Measurements from ENCODE around the gene MINK1. TPM values are rescaled to one million over a fixed set of nuclear protein-coding genes. Genes with fewer than 3 reads are reported as not detected.

The MINK1 gene
- total RNA-seq, 1 experiment from 2014 or later: 28.7 TPM

GRCh38 chr17:4936436-4936835 is 103.3 kb downstream of the MINK1 start:
- H3K9ac ChIP-seq (ENCODE audit: low read length): no peak overlapping the region
- no peaks in the 10 kb centered on the region for H3K27me3 ChIP-seq (ENCODE audit: low read length)
- peaks cover 12% of the 10 kb centered on the region for H3K4me1 ChIP-seq (ENCODE audit: low read length)
- H3K9me2 ChIP-seq (replicated peaks; ENCODE audit: insufficient read depth, low read length): no peaks in the 10 kb centered on the region
- no peak overlapping the region for H3K4me2 ChIP-seq (ENCODE audit: low read depth, low read length, poor library complexity, severe bottlenecking)
- no peaks in the 10 kb centered on the region for H3K9me3 ChIP-seq (ENCODE audit: low read length)
- H2AFZ ChIP-seq (ENCODE audit: low read length): no peak overlapping the region
- H3K79me2 ChIP-seq (ENCODE audit: low read length): peaks cover 39% of the 10 kb centered on the region
- H3K4me3 ChIP-seq (ENCODE audit: low read length): no peak overlapping the region
- no peak overlapping the region for H3K27ac ChIP-seq (ENCODE audit: low read length)
- H4K20me1 ChIP-seq (ENCODE audit: insufficient read depth, low read depth, low read length): no peaks in the 10 kb centered on the region; the same call in 1 of the 2 replicates
- no peak for DNase-seq
- H3K36me3 ChIP-seq (ENCODE audit: insufficient read depth, low read length): peaks cover 10% of the 10 kb centered on the region

DNA sequence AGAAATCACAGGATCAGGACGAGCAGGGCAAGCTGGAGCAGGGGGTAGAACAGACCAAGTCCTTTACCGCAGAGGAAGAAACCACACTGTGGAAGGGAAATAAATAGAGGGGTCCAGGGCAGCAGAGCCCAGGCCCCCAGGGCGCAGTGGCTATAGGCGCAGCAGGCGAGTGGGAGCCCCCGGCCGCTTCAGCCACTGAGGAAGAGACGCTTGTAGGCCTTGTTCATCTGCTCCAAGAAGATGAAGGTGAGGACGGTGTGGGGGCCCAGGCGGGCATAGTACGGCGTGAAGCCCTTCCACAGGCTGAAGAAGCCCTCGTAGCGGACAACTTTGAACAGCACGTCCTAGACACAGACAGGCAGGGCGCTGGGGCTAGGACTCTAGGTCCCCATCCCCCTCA is 104.4 kb downstream of the MINK1 start:
- Histone ChIP-seq H3K4me1 (ENCODE audit: low read length) (peaks cover 23% of the 10 kb centered on the region), H3K79me2 (ENCODE audit: low read length) (peaks cover 50% of the 10 kb centered on the region)

GRCh38 chr17:4938069-4938491 is 104.9 kb downstream of the MINK1 start:
- H3K4me3 ChIP-seq (ENCODE audit: low read length): peak overlapping the region; percentile 96; the same call in 1 of the 2 replicates

More for the DNA sequence above, 104.4 kb downstream of the MINK1 start:
- no peak overlapping the region for H3K4me3 ChIP-seq (ENCODE audit: low read length)
- no peaks in the 10 kb centered on the region for H3K9me2 ChIP-seq (replicated peaks; ENCODE audit: insufficient read depth, low read length)
- H3K4me2 ChIP-seq (ENCODE audit: low read depth, low read length, poor library complexity, severe bottlenecking): no peak overlapping the region
- H4K20me1 ChIP-seq (ENCODE audit: insufficient read depth, low read depth, low read length): no peaks in the 10 kb centered on the region; the same call in 1 of the 2 replicates
- no peaks in the 10 kb centered on the region for H3K9me3 ChIP-seq (ENCODE audit: low read length)
- no peak overlapping the region for H2AFZ ChIP-seq (ENCODE audit: low read length)
- no peak for DNase-seq
- peaks cover 13% of the 10 kb centered on the region for H3K36me3 ChIP-seq (ENCODE audit: insufficient read depth, low read length)
- no peak overlapping the region for H3K9ac ChIP-seq (ENCODE audit: low read length)
- H3K27me3 ChIP-seq (ENCODE audit: low read length): no peaks in the 10 kb centered on the region
- no peak overlapping the region for H3K27ac ChIP-seq (ENCODE audit: low read length)

GRCh38 chr17:4938688-4939545 is 105.8 kb downstream of the MINK1 start:
- Histone ChIP-seq H2AFZ (ENCODE audit: low read length) (peak overlapping the region; percentile 44; the same call in 1 of the 2 replicates), H3K9me2 (replicated peaks; ENCODE audit: insufficient read depth, low read length) (no peaks in the 10 kb centered on the region), H3K36me3 (ENCODE audit: insufficient read depth, low read length) (peaks cover 24% of the 10 kb centered on the region), H3K27me3 (ENCODE audit: low read length) (no peaks in the 10 kb centered on the region), H4K20me1 (ENCODE audit: insufficient read depth, low read depth, low read length) (no peaks in the 10 kb centered on the region; the same call in 1 of the 2 replicates), H3K27ac (ENCODE audit: low read length) (peak overlapping the region; percentile 82), H3K9ac (ENCODE audit: low read length) (peak overlapping the region; percentile 95), H3K4me3 (ENCODE audit: low read length) (peak overlapping the region; percentile 96), H3K4me2 (ENCODE audit: low read depth, low read length, poor library complexity, severe bottlenecking) (peak overlapping the region; percentile 92), H3K9me3 (ENCODE audit: low read length) (no peaks in the 10 kb centered on the region), H3K4me1 (ENCODE audit: low read length) (peaks cover 36% of the 10 kb centered on the region), H3K79me2 (ENCODE audit: low read length) (peaks cover 56% of the 10 kb centered on the region)
- DNase-seq: peak; percentile 68

More at GRCh38 chr17:4938069-4938491, 104.9 kb downstream of the MINK1 start:
- peaks cover 19% of the 10 kb centered on the region for H3K36me3 ChIP-seq (ENCODE audit: insufficient read depth, low read length)
- H3K4me2 ChIP-seq (ENCODE audit: low read depth, low read length, poor library complexity, severe bottlenecking): peak overlapping the region; percentile 92
- no peak overlapping the region for H3K27ac ChIP-seq (ENCODE audit: low read length)
- H3K9me3 ChIP-seq (ENCODE audit: low read length): no peaks in the 10 kb centered on the region
- no peaks in the 10 kb centered on the region; the same call in 1 of the 2 replicates for H4K20me1 ChIP-seq (ENCODE audit: insufficient read depth, low read depth, low read length)
- H2AFZ ChIP-seq (ENCODE audit: low read length): no peak overlapping the region
- H3K79me2 ChIP-seq (ENCODE audit: low read length): peaks cover 55% of the 10 kb centered on the region
- DNase-seq: no peak
- H3K9ac ChIP-seq (ENCODE audit: low read length): peak overlapping the region; percentile 95
- H3K9me2 ChIP-seq (replicated peaks; ENCODE audit: insufficient read depth, low read length): no peaks in the 10 kb centered on the region
- no peaks in the 10 kb centered on the region for H3K27me3 ChIP-seq (ENCODE audit: low read length)
- H3K4me1 ChIP-seq (ENCODE audit: low read length): peaks cover 28% of the 10 kb centered on the region

- H3K4me2 ChIP-seq (ENCODE audit: low read depth, low read length, poor library complexity, severe bottlenecking): peak overlapping the region; percentile 92
- H3K4me3 ChIP-seq (ENCODE audit: low read length): peak overlapping the region; percentile 96
- peak overlapping the region; percentile 82 for H3K27ac ChIP-seq (ENCODE audit: low read length)
- H3K79me2 ChIP-seq (ENCODE audit: low read length): peaks cover 56% of the 10 kb centered on the region
- H3K36me3 ChIP-seq (ENCODE audit: insufficient read depth, low read length): peaks cover 24% of the 10 kb centered on the region
- H3K9ac ChIP-seq (ENCODE audit: low read length): peak overlapping the region; percentile 95
- H2AFZ ChIP-seq (ENCODE audit: low read length): peak overlapping the region; percentile 44; the same call in 1 of the 2 replicates
- H3K9me3 ChIP-seq (ENCODE audit: low read length): no peaks in the 10 kb centered on the region
- no peak for DNase-seq
- peaks cover 2% of the 10 kb centered on the region; the same call in 1 of the 2 replicates for H4K20me1 ChIP-seq (ENCODE audit: insufficient read depth, low read depth, low read length)
- no peaks in the 10 kb centered on the region for H3K9me2 ChIP-seq (replicated peaks; ENCODE audit: insufficient read depth, low read length)
- no peaks in the 10 kb centered on the region for H3K27me3 ChIP-seq (ENCODE audit: low read length)
- peaks cover 42% of the 10 kb centered on the region for H3K4me1 ChIP-seq (ENCODE audit: low read length)
These were observed 106.3 kb downstream of the MINK1 start for GRCh38 chr17:4939546-4939795.

GRCh38 chr17:4939796-4940554 is 106.8 kb downstream of the MINK1 start, which contains the start of the genes RNF167 and SLC25A11:
RNF167 (plus strand) TSS chr17:4940268; CDS start chr17:4940910, 642 bp downstream.
SLC25A11 (minus strand) TSS chr17:4940046; CDS start chr17:4939910, 136 bp downstream.
- Histone ChIP-seq H3K4me1 (ENCODE audit: low read length) (peaks cover 47% of the 10 kb centered on the region), H3K4me3 (ENCODE audit: low read length) (peak within 1 kb of the TSS; percentile 96), H3K9me3 (ENCODE audit: low read length) (no peaks in the 10 kb centered on the region), H3K27me3 (ENCODE audit: low read length) (no peaks in the 10 kb centered on the region), H2AFZ (ENCODE audit: low read length) (peak within 1 kb of the TSS; percentile 44; the same call in 1 of the 2 replicates), H3K27ac (ENCODE audit: low read length) (peak within 1 kb of the TSS; percentile 91), H3K4me2 (ENCODE audit: low read depth, low read length, poor library complexity, severe bottlenecking) (peak within 1 kb of the TSS; percentile 94), H3K79me2 (ENCODE audit: low read length) (peaks cover 56% of the 10 kb centered on the region), H3K9me2 (replicated peaks; ENCODE audit: insufficient read depth, low read length) (no peaks in the 10 kb centered on the region), H3K9ac (ENCODE audit: low read length) (peak within 1 kb of the TSS; percentile 95), H4K20me1 (ENCODE audit: insufficient read depth, low read depth, low read length) (peaks cover 5% of the 10 kb centered on the region; the same call in 1 of the 2 replicates), H3K36me3 (ENCODE audit: insufficient read depth, low read length) (peaks cover 24% of the 10 kb centered on the region)
- peak; percentile 100 for DNase-seq

GRCh38 chr17:4940555-4941318 is 107.6 kb downstream of the MINK1 start:
- Histone ChIP-seq H3K4me1 (ENCODE audit: low read length) (peaks cover 54% of the 10 kb centered on the region), H3K9ac (ENCODE audit: low read length) (peak overlapping the region; percentile 95), H3K9me3 (ENCODE audit: low read length) (no peaks in the 10 kb centered on the region), H3K9me2 (replicated peaks; ENCODE audit: insufficient read depth, low read length) (no peaks in the 10 kb centered on the region), H2AFZ (ENCODE audit: low read length) (no peak overlapping the region), H3K4me2 (ENCODE audit: low read depth, low read length, poor library complexity, severe bottlenecking) (peak overlapping the region; percentile 94), H3K27ac (ENCODE audit: low read length) (peak overlapping the region; percentile 91), H4K20me1 (ENCODE audit: insufficient read depth, low read depth, low read length) (peaks cover 12% of the 10 kb centered on the region; the same call in 1 of the 2 replicates), H3K4me3 (ENCODE audit: low read length) (peak overlapping the region; percentile 78), H3K79me2 (ENCODE audit: low read length) (peaks cover 61% of the 10 kb centered on the region), H3K27me3 (ENCODE audit: low read length) (no peaks in the 10 kb centered on the region), H3K36me3 (ENCODE audit: insufficient read depth, low read length) (peaks cover 29% of the 10 kb centered on the region)
- peak; percentile 74 for DNase-seq

Measured in Karpas-422 (cell line).